PC-9 (cell line): Measurements from ENCODE around the gene NLGN1.
A peak's percentile ranks its signal among the peaks of the same experiment; 100 is the strongest.

Source experiments
- CTCF ChIP-seq: fragments of 200-600 bp; sonication (generic); conservative IDR thresholded peaks from 2 replicates; pipeline ENCODE4 v1.6.1; 2017; ENCODE audit warnings: mixed run types, antibody characterized with exemption, mild to moderate bottlenecking, moderate library complexity
- EZH2 ChIP-seq: fragments of 200-600 bp; sonication (generic); IDR thresholded peaks from 2 replicates; pipeline ENCODE4 v1.8.0; 2017; ENCODE audit warnings: antibody characterized with exemption, low read depth

GRCh38 chr3:174002543-174002942 lies 605.0 kb downstream of the NLGN1 start:
- TF ChIP-seq CTCF (peak; percentile 39; the same call in 1 of the 2 replicates), EZH2 (no peak)
